22Rv1 (cell line): ENCODE results near the gene ANTXR1.

ENCODE experiments used
- H3K27ac ChIP-seq: fragments of 450-650 bp; 2 replicates; pipeline ENCODE4 v1.5.1; 2017
- ZFX ChIP-seq: fragments of 450-650 bp; IDR thresholded peaks from 2 replicates; pipeline ENCODE4 v1.6.1; 2017; ENCODE audit warnings: antibody characterized with exemption, borderline replicate concordance
- TF ChIP-seq, protein P1 (sequence below): fragments of 450-650 bp; IDR thresholded peaks from 2 replicates; pipeline ENCODE4 v1.5.1; 2017; ENCODE audit warnings: mild to moderate bottlenecking

The ANTXR1 gene

DNA sequence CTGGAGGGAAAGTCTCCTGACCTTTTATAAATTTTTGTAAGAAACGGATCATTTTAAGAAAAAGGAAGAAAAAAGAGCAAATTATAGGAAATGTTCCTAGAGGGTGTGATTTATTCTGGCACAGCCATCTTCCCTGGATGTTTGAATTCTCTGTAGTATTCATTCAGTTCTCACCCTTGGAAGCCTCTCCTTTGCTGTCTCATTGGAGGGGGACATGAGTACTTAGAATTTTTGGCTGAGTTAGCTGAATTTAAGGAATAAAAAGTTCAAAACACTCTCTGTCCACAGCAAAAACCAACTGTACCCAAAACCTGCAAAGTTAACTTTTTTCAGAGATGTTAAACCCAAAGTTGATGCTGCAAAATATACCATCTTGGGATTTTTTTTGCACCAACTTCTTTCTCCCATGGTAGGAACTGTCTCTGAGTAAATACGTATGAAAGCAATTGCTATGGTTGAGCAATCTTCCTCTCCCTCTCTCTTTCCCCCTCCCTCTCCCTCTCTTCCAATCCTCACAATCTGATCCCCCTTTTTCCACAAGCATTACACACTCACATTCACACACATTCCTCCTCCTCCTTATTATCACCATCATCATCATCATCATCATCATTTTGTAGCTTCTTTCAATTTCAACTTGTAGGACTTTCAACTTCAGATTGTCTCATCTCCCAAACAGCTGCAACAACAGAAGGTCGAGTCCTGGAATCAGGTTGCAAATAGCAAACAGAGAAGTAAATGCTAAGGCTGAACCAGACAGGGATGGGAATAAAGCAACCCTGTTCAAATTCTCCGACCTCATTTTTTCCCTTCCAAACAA, 190.4 kb downstream of the ANTXR1 start:
- TF ChIP-seq, protein P1, sequence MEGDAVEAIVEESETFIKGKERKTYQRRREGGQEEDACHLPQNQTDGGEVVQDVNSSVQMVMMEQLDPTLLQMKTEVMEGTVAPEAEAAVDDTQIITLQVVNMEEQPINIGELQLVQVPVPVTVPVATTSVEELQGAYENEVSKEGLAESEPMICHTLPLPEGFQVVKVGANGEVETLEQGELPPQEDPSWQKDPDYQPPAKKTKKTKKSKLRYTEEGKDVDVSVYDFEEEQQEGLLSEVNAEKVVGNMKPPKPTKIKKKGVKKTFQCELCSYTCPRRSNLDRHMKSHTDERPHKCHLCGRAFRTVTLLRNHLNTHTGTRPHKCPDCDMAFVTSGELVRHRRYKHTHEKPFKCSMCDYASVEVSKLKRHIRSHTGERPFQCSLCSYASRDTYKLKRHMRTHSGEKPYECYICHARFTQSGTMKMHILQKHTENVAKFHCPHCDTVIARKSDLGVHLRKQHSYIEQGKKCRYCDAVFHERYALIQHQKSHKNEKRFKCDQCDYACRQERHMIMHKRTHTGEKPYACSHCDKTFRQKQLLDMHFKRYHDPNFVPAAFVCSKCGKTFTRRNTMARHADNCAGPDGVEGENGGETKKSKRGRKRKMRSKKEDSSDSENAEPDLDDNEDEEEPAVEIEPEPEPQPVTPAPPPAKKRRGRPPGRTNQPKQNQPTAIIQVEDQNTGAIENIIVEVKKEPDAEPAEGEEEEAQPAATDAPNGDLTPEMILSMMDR: no peak
- TF ChIP-seq ZFX: no peak
- no peak overlapping the region for H3K27ac ChIP-seq

DNA sequence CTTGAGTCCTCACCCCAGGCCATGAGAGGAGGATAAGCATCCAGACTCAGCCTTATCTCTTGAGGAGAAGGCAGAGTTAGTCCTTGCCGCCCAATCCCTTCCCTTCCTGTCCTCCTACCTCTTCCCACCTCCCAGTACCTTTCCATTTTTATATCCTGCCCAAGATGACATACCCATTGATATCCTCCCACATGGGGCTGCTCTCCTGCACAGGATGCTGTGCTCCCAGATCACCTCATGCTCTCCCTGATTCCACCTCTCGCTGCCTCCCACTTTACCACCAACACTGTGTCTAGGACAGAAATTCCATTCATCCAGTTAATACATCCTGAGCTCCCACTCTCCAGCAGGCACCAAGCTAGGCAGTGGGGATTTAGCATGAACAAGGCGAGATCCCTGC, 191.7 kb downstream of the ANTXR1 start:
- no peak overlapping the region for H3K27ac ChIP-seq
- TF ChIP-seq, protein P1: no peak
- no peak for TF ChIP-seq ZFX

DNA sequence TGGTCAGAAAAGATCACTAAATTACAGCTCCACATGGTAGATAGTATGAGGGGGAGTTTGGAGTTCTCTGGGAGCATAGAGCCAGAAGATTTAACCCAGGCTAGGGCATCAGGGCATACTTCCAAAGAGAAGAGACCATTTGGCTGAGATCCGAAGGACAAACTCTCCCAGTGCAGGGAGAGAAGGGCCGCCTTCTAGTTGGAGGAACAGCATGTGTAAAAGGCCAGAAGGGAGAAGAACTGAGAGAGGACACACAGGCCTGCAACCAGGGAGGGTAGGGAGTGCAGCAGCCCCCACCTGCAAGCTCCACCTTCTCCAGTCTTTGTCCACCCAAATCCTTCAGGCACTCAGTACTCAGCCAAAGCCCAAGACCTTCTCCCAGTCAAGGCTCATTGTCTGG, 192.1 kb downstream of the ANTXR1 start:
- no peak overlapping the region for H3K27ac ChIP-seq
- TF ChIP-seq ZFX: no peak
- TF ChIP-seq, protein P1: no peak

DNA sequence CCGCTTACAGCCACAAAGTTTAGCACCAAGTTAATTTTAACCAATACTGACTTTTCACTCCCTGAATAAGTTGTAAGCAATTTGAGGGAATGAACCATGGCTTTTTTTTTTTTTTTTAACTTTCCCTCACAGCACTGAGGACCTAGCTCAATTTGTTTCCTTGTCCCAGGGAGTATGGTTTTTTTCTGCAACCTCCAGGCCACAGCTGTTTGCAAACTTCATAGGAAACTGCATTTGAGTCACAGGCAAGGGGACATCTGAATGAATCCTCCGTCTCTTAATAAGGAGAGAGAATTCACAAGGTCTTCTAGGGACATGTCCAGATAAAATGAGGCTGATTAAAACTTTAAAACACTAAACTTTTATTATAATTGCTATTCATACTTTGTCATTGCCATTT, 192.5 kb downstream of the ANTXR1 start:
- TF ChIP-seq, protein P1: no peak
- TF ChIP-seq ZFX: no peak
- H3K27ac ChIP-seq: no peak overlapping the region

- TF ChIP-seq, protein P1: no peak
- TF ChIP-seq ZFX: no peak
- no peak overlapping the region for H3K27ac ChIP-seq
These were observed 195.1 kb downstream of the ANTXR1 start for GRCh38 chr2:69208023-69208595.

- H3K27ac ChIP-seq: no peak overlapping the region
- TF ChIP-seq, protein P1: no peak
- TF ChIP-seq ZFX: no peak
These were observed 196.5 kb downstream of the ANTXR1 start for GRCh38 chr2:69209482-69209881.

GRCh38 chr2:69210385-69210784, 197.4 kb downstream of the ANTXR1 start:
- TF ChIP-seq, protein P1: no peak

More at GRCh38 chr2:69210385-69210784, 197.4 kb downstream of the ANTXR1 start:
- no peak overlapping the region for H3K27ac ChIP-seq
